Endothelial cell of umbilical vein (primary cell): ENCODE data around the gene LCP1. TPM values are rescaled to one million over a fixed set of nuclear protein-coding genes. Genes with fewer than 3 reads are reported as not detected.

Experiments used
- BruUV-seq: library from RNA; stranded (reverse); fragments of 400-500 nt; replicated peaks from 2 replicates; lab custom pipeline; 2021; lab: Mats Ljungman, UMichigan
- CTCF ChIA-PET: fragments of 300-600, 350-600 bp; sonication (Branson Sonifier 250); formaldehyde crosslinking; loops from one replicate; lab custom pipeline; 2021; ENCODE audit warnings: antibody characterized with exemption, inconsistent platforms; lab: Charles Lee
- POLR2A ChIA-PET: fragments of 300-600, 350-600 bp; sonication (Branson Sonifier 250); formaldehyde crosslinking; loops from one replicate; lab custom pipeline; 2021; ENCODE audit warnings: antibody characterized with exemption, inconsistent platforms; lab: Charles Lee
- DNase-seq: peaks from one replicate; pipeline ENCODE4 v3.0.0-alpha.2; 2011; ENCODE audit warnings: low read depth, low spot score
- FAIRE-seq: peaks from 2 replicates; lab custom pipeline; 2011; peaks lifted over from hg19 to GRCh38; lab: Jason Lieb, UNC
- H2AFZ ChIP-seq: 2 replicates; pipeline ENCODE4 v1.6.0; 2012; ENCODE audit warnings: low read depth, low read length, control low read depth, inconsistent platforms
- H3K27ac ChIP-seq: 2 replicates; pipeline ENCODE4 v1.5.1; 2011; ENCODE audit warnings: low read depth, mild to moderate bottlenecking, control low read depth, low read length, moderate library complexity; ENCODE audit not compliant: insufficient read depth
- H3K27me3 ChIP-seq, 2 experiments: 2 replicates each; pipeline versions ENCODE4 v1.6.0 to v1.6.1; 2011; ENCODE audit warnings: low read length in 2 of 2, mixed read lengths in 1 of 2; ENCODE audit not compliant: control insufficient read depth in 2 of 2, insufficient read depth in 2 of 2
- H3K36me3 ChIP-seq, 2 experiments: 2 replicates in 1 of 2; 3 replicates in 1 of 2; pipeline ENCODE4 v1.5.1; 2011; ENCODE audit warnings: low read length in 2 of 2, mild to moderate bottlenecking in 1 of 2, moderate library complexity in 1 of 2; ENCODE audit not compliant: control insufficient read depth in 2 of 2, insufficient read depth in 2 of 2; ENCODE audit errors: extremely low read depth in 1 of 2
- H3K4me1 ChIP-seq: 3 replicates; pipeline ENCODE4 v1.5.1; 2011; ENCODE audit warnings: mild to moderate bottlenecking, low read length; ENCODE audit not compliant: control insufficient read depth, insufficient read depth; ENCODE audit errors: extremely low read depth
- H3K4me2 ChIP-seq: 2 replicates; pipeline ENCODE4 v1.6.1; 2011; ENCODE audit warnings: low read length, control low read depth, mixed read lengths; ENCODE audit not compliant: insufficient read depth
- H3K4me3 ChIP-seq, 3 experiments: fragments of 200-600 bp in 1 of 3; sonication (generic), shearing (Covaris generic) in 1 of 3; replicated peaks in 1 of 3; 2 replicates each; pipeline ENCODE4 v1.5.1; 2011 to 2016; ENCODE audit warnings: control low read depth in 3 of 3, low read length in 3 of 3, mild to moderate bottlenecking in 2 of 3, inconsistent platforms in 1 of 3, low read depth in 1 of 3, moderate library complexity in 1 of 3; ENCODE audit not compliant: insufficient read depth in 1 of 3
- H3K79me2 ChIP-seq: 2 replicates; pipeline ENCODE4 v1.6.0; 2012; ENCODE audit warnings: low read length, inconsistent platforms; ENCODE audit not compliant: control insufficient read depth, insufficient read depth
- H3K9ac ChIP-seq: replicated peaks from 2 replicates; pipeline ENCODE3; 2011; ENCODE audit warnings: low read length, control low read depth; ENCODE audit not compliant: insufficient read depth; ENCODE audit errors: extremely low read depth
- H3K9me1 ChIP-seq: replicated peaks from 3 replicates; pipeline ENCODE4 v1.6.0; 2011; ENCODE audit warnings: mild to moderate bottlenecking, low read length; ENCODE audit not compliant: control insufficient read depth, insufficient read depth; ENCODE audit errors: extremely low read depth
- H3K9me3 ChIP-seq: replicated peaks from 2 replicates; pipeline ENCODE4 v1.5.1; 2012; ENCODE audit warnings: low read length, inconsistent platforms; ENCODE audit not compliant: control insufficient read depth, insufficient read depth
- H4K20me1 ChIP-seq: replicated peaks from 2 replicates; pipeline ENCODE3; 2011; ENCODE audit warnings: mild to moderate bottlenecking, low read length; ENCODE audit not compliant: control insufficient read depth, insufficient read depth; ENCODE audit errors: extremely low read depth
- CTCF ChIP-seq, 2 donors: IDR thresholded peaks; 1 replicate in 1 of 2; 2 replicates in 1 of 2; pipeline ENCODE4 v1.5.1; 2011; ENCODE audit warnings: low read length in 2 of 2, mild to moderate bottlenecking in 2 of 2, moderate library complexity in 2 of 2, control low read depth in 1 of 2, inconsistent platforms in 1 of 2, low read depth in 1 of 2; ENCODE audit not compliant: insufficient read depth in 1 of 2; ENCODE audit errors: extremely low read depth in 1 of 2
- EZH2 ChIP-seq: IDR thresholded peaks from 2 replicates; pipeline ENCODE4 v1.6.1; 2012; ENCODE audit warnings: borderline replicate concordance, low read depth, mild to moderate bottlenecking, moderate library complexity, low read length, inconsistent platforms; ENCODE audit not compliant: severe bottlenecking
- FOS ChIP-seq: IDR thresholded peaks from 2 replicates; pipeline ENCODE4 v1.6.1; 2011; ENCODE audit warnings: mild to moderate bottlenecking, low read length, moderate library complexity, borderline replicate concordance; ENCODE audit not compliant: insufficient read depth
- GATA2 ChIP-seq: IDR thresholded peaks from 2 replicates; pipeline ENCODE4 v1.7.0; 2011; ENCODE audit warnings: low read depth, mild to moderate bottlenecking, moderate library complexity, mixed read lengths, low read length; ENCODE audit not compliant: insufficient read length, insufficient read depth
- JUN ChIP-seq: IDR thresholded peaks from 2 replicates; pipeline ENCODE4 v1.6.1; 2011; ENCODE audit warnings: borderline replicate concordance, low read depth; ENCODE audit not compliant: insufficient read length, insufficient read depth
- MAX ChIP-seq: IDR thresholded peaks from 2 replicates; pipeline ENCODE4 v1.6.1; 2011; ENCODE audit not compliant: insufficient read depth, insufficient read length
- MYC ChIP-seq: IDR thresholded peaks from one replicate; pipeline ENCODE4 v1.6.1; 2011; ENCODE audit warnings: mild to moderate bottlenecking, low read depth, low read length
- POLR2A ChIP-seq: IDR thresholded peaks from 2 replicates; pipeline ENCODE4 v1.6.1; 2012; ENCODE audit warnings: low read depth, mild to moderate bottlenecking, control low read depth, low read length
- POLR2AphosphoS5 ChIP-seq: IDR thresholded peaks from 2 replicates; pipeline ENCODE4 v1.6.1; 2012; ENCODE audit warnings: low read depth, mild to moderate bottlenecking, control low read depth, low read length, moderate library complexity; ENCODE audit not compliant: insufficient read depth
- dilution Hi-C: fragments of 300-500 bp; cut with MboI; formaldehyde crosslinking; loops from one replicate; pipeline ENCODE4 v1.15.0; 2019; ENCODE audit warnings: low sequenced_read_pairs; ENCODE audit not compliant: extremely low pct_ligation_motif_present
- intact Hi-C: fragments of 100-400 bp; cut with micrococcal nuclease; formaldehyde crosslinking; loops from one replicate; pipeline ENCODE4 v1.10.0; 2022
- polyA plus RNA-seq, 4 experiments: library from polyadenylated mRNA; depleted of rRNA in 3 of 4; stranded (reverse) in 3 of 4; unstranded in 1 of 4; fragments of >200 nt; gene quantifications; 2 replicates each; pipeline versions ENCODE4 v1.2.1 to v1.2.3, GENCODE V29; 2011 to 2012; ENCODE audit warnings: missing spikeins in 1 of 4
- total RNA-seq: library from RNA; stranded (reverse); gene quantifications from 2 replicates; pipeline ENCODE4 v1.2.3, GENCODE V29; 2021

Gene LCP1
- total and polyA plus RNA-seq, 2 donors (not counting 3 experiments of a cell fraction or from before 2014, with no cell fraction given): 0.18 to 0.38 TPM

- CTCF ChIA-PET: interaction anchor here (1.0 kb wide), 1 partner anchor 14 kb away, joined by 4 read pairs; no protein-coding TSS in a partner anchor
These were observed 2.5 kb downstream of the LCP1 start for GRCh38 chr13:46179491-46179908.

GRCh38 chr13:46178821-46179220, 3.2 kb downstream of the LCP1 start:
- H3K9me1 ChIP-seq: no peaks in the 10 kb centered on the region
- no peak for FAIRE-seq

More at GRCh38 chr13:46179491-46179908, 2.5 kb downstream of the LCP1 start:
- Histone ChIP-seq H3K4me1 (no peaks in the 10 kb centered on the region), H3K4me2 (no peak overlapping the region), H3K27ac (no peak overlapping the region), H3K9me3 (no peaks in the 10 kb centered on the region), H3K4me3 (no peak overlapping the region), H3K27me3 (peaks cover 2 to 19% of the 10 kb centered on the region in 2 experiments), H3K9me1 (no peaks in the 10 kb centered on the region), H3K36me3 (no peaks in the 10 kb centered on the region), H4K20me1 (no peaks in the 10 kb centered on the region), H2AFZ (no peak overlapping the region), H3K79me2 (no peaks in the 10 kb centered on the region), H3K9ac (no peak overlapping the region)
- POLR2A ChIA-PET: no interaction called here
- dilution Hi-C loops (no loop called here), intact Hi-C loops (no loop called here)
- DNase-seq (no peak), FAIRE-seq (no peak)
- no peak for TF ChIP-seq CTCF (IDR thresholded peaks at IDR 0.05; ENCODE audit: extremely low read depth in 1 of 2, insufficient read depth in 1 of 2, low read depth in 1 of 2, low read length in 2 of 2)
- no peak for TF ChIP-seq POLR2AphosphoS5
- BruUV-seq: no TSS peak

More at GRCh38 chr13:46178821-46179220, 3.2 kb downstream of the LCP1 start:
- DNase-seq: no peak
- H3K36me3 ChIP-seq: no peaks in the 10 kb centered on the region
- H3K4me1 ChIP-seq: no peaks in the 10 kb centered on the region
- H3K27ac ChIP-seq: no peak overlapping the region
- H2AFZ ChIP-seq: no peak overlapping the region
- ChIA-PET CTCF (interaction anchor here (1.0 kb wide), 1 partner anchor 14 kb away, joined by 4 read pairs; no protein-coding TSS in a partner anchor), POLR2A (no interaction called here)
- no peak overlapping the region for H3K4me3 ChIP-seq
- intact Hi-C loops (no loop called here), dilution Hi-C loops (no loop called here)
- H3K9ac ChIP-seq: no peak overlapping the region
- no peaks in the 10 kb centered on the region for H3K9me3 ChIP-seq
- H3K27me3 ChIP-seq: peaks cover 2 to 19% of the 10 kb centered on the region in 2 experiments
- no peak overlapping the region for H3K4me2 ChIP-seq
- no TSS peak for BruUV-seq
- no peaks in the 10 kb centered on the region for H3K79me2 ChIP-seq
- TF ChIP-seq CTCF (IDR thresholded peaks at IDR 0.05; ENCODE audit: extremely low read depth in 1 of 2, insufficient read depth in 1 of 2, low read depth in 1 of 2, low read length in 2 of 2) (no peak), GATA2 (no peak), MAX (no peak), JUN (no peak), FOS (no peak), POLR2AphosphoS5 (no peak), POLR2A (no peak), MYC (no peak), EZH2 (no peak)
- H4K20me1 ChIP-seq: no peaks in the 10 kb centered on the region
